K562 (cell line): Measurements from ENCODE around the gene POLR1B. TPM values are rescaled to one million over a fixed set of nuclear protein-coding genes. Genes with fewer than 3 reads are reported as not detected.

Experiments used
- ATAC-seq: fragments of 200-7000 bp; cut with Tn5 transposase; 3 replicates; pipeline ENCODE4 v1.9.1; 2020; ENCODE audit warnings: moderate library complexity
- BruUV-seq: library from RNA; stranded (reverse); fragments of 400-500 nt; replicated peaks from 2 replicates; lab custom pipeline; 2021; lab: Mats Ljungman, UMichigan
- CTCF ChIA-PET: fragments of 300-600 bp; formaldehyde crosslinking; extraction: SDS; loops from one replicate; lab custom pipeline; 2021; ENCODE audit warnings: low intra/inter-chr PET ratio; lab: Yijun Ruan, JAX
- POLR2A ChIA-PET: fragments of 300-600, 350-650 bp; sonication (Branson Sonifier 250); formaldehyde crosslinking; extraction: SDS; loops from one replicate; lab custom pipeline; 2021; ENCODE audit warnings: antibody characterized with exemption, inconsistent platforms; lab: Yijun Ruan, JAX
- DNase-seq, 4 experiments: peaks; one replicate each; pipeline versions ENCODE4 v3.0.0 to v3.0.0-alpha.2; 2011 to 2018; ENCODE audit warnings: low spot score in 3 of 4, mixed read lengths in 3 of 4; ENCODE audit errors: extremely low read depth in 1 of 4
- FAIRE-seq: peaks from 2 replicates; lab custom pipeline; 2011; peaks lifted over from hg19 to GRCh38; lab: Jason Lieb, UNC
- H2AFZ ChIP-seq: 2 replicates; pipeline ENCODE4 v1.6.0; 2011; ENCODE audit warnings: low read depth, low read length, control low read depth, inconsistent platforms
- H3K27ac ChIP-seq: fragments of 200-600 bp; 3 replicates; pipeline ENCODE4 v1.8.0; 2011; ENCODE audit warnings: low read depth, mild to moderate bottlenecking, control low read depth, inconsistent platforms, low read length, moderate library complexity, mixed read lengths; ENCODE audit errors: extremely low read depth
- H3K27me3 ChIP-seq, 2 experiments: fragments of 300-600 bp in 1 of 2; 2 replicates in 1 of 2; 3 replicates in 1 of 2; pipeline versions ENCODE4 v1.6.0 to v1.8.0; 2011; ENCODE audit warnings: inconsistent platforms in 2 of 2, low read length in 2 of 2, mild to moderate bottlenecking in 1 of 2, mixed read lengths in 1 of 2, moderate library complexity in 1 of 2; ENCODE audit not compliant: control insufficient read depth in 2 of 2, insufficient read depth in 2 of 2
- H3K36me3 ChIP-seq: fragments of 300-600 bp; 3 replicates; pipeline ENCODE4 v1.8.0; 2011; ENCODE audit warnings: mild to moderate bottlenecking, low read length, inconsistent platforms; ENCODE audit not compliant: control insufficient read depth, insufficient read depth
- H3K4me1 ChIP-seq, 2 experiments: fragments of 200-600 bp in 1 of 2; replicated peaks in 1 of 2; 2 replicates in 1 of 2; 3 replicates in 1 of 2; pipeline versions ENCODE4 v1.5.1 to v1.8.0; 2011; ENCODE audit warnings: inconsistent platforms in 2 of 2, low read length in 2 of 2, mild to moderate bottlenecking in 1 of 2, mixed read lengths in 1 of 2, moderate library complexity in 1 of 2; ENCODE audit not compliant: control insufficient read depth in 2 of 2, insufficient read depth in 2 of 2
- H3K4me2 ChIP-seq: 2 replicates; pipeline ENCODE4 v1.6.1; 2011; ENCODE audit warnings: low read length, control low read depth, inconsistent platforms, mixed read lengths; ENCODE audit not compliant: insufficient read depth
- H3K4me3 ChIP-seq: fragments of 200-600 bp; sonication (generic), shearing (Covaris generic); 2 replicates; pipeline ENCODE4 v1.5.1; 2016; ENCODE audit warnings: control low read depth, inconsistent platforms
- H3K79me2 ChIP-seq: fragments of 200-600 bp; 3 replicates; pipeline ENCODE4 v1.8.0; 2011; ENCODE audit warnings: low read length, inconsistent platforms; ENCODE audit not compliant: control insufficient read depth, insufficient read depth
- H3K9ac ChIP-seq, 2 experiments: 2 replicates each; pipeline versions ENCODE4 v1.6.0 to v1.6.1; 2011; ENCODE audit warnings: low read depth in 2 of 2, low read length in 2 of 2, control low read depth in 1 of 2, inconsistent platforms in 1 of 2, mild to moderate bottlenecking in 1 of 2, mixed read lengths in 1 of 2; ENCODE audit not compliant: insufficient read depth in 1 of 2
- H3K9me1 ChIP-seq: one replicate; pipeline ENCODE4 v1.6.0; 2011; ENCODE audit warnings: inconsistent platforms, mild to moderate bottlenecking, low read length, moderate library complexity; ENCODE audit not compliant: control insufficient read depth, insufficient read depth
- H3K9me3 ChIP-seq: replicated peaks from 2 replicates; pipeline ENCODE4 v1.5.1; 2011; ENCODE audit warnings: low read depth, low read length, inconsistent platforms; ENCODE audit not compliant: control insufficient read depth, insufficient read depth
- H4K20me1 ChIP-seq: replicated peaks from 2 replicates; pipeline ENCODE4 v1.6.1; 2011; ENCODE audit warnings: low read length, inconsistent platforms, mixed read lengths; ENCODE audit not compliant: control insufficient read depth, insufficient read depth
- CEBPG ChIP-seq, 3 experiments: fragments of 200-800 bp in 1 of 3; sonication (Bioruptor generic) in 1 of 3; sonication (generic) in 1 of 3; formaldehyde crosslinking in 1 of 3; IDR thresholded peaks in 2 of 3; conservative IDR thresholded peaks in 1 of 3; 2 replicates each; pipeline versions ENCODE4 v1.6.1 to v1.8.0; 2016 to 2022; ENCODE audit warnings: missing compliant biosample characterization in 2 of 3, missing genetic modification characterization in 2 of 3, mild to moderate bottlenecking in 1 of 3, missing genetic modification reagents in 1 of 3
- ETS1 ChIP-seq: conservative IDR thresholded peaks from 2 replicates; pipeline ENCODE4 v1.6.1; 2011; ENCODE audit warnings: low read depth, mild to moderate bottlenecking, low read length; ENCODE audit not compliant: control insufficient read depth
- FOS ChIP-seq: IDR thresholded peaks from 3 replicates; pipeline ENCODE4 v1.6.1; 2011; ENCODE audit not compliant: insufficient read length; ENCODE audit errors: extremely low read depth
- FOXJ2 ChIP-seq: fragments of 200-800 bp; sonication (Bioruptor generic); IDR thresholded peaks from 2 replicates; pipeline ENCODE4 v1.6.1; 2016; ENCODE audit warnings: missing genetic modification characterization, missing compliant biosample characterization
- JUND ChIP-seq, 2 experiments: IDR thresholded peaks; 2 replicates in 1 of 2; 3 replicates in 1 of 2; pipeline ENCODE4 v1.6.1; 2011; ENCODE audit warnings: borderline replicate concordance in 2 of 2, low read depth in 2 of 2, low read length in 2 of 2, improper control_type of control experiment in 1 of 2, missing biosample characterization in 1 of 2, missing genetic modification characterization in 1 of 2, missing genetic modification reagents in 1 of 2
- MAFG ChIP-seq: fragments of 450-650 bp; conservative IDR thresholded peaks from 2 replicates; pipeline ENCODE4 v1.6.1; 2016; ENCODE audit warnings: missing genetic modification characterization, missing compliant biosample characterization
- MAFK ChIP-seq: IDR thresholded peaks from 2 replicates; pipeline ENCODE4 v1.6.1; 2011; ENCODE audit warnings: low read length, improper control_type of control experiment
- MEIS2 ChIP-seq: fragments of 450-650 bp; IDR thresholded peaks from 2 replicates; pipeline ENCODE4 v1.6.1; 2014; ENCODE audit warnings: mild to moderate bottlenecking; ENCODE audit not compliant: partially characterized antibody
- POLR2B ChIP-seq: fragments of 450-650 bp; IDR thresholded peaks from 2 replicates; pipeline ENCODE4 v1.6.1; 2018; ENCODE audit warnings: low read depth; ENCODE audit not compliant: partially characterized antibody
- RBM34 ChIP-seq: fragments of 200-400 bp; formaldehyde crosslinking; IDR thresholded peaks from 2 replicates; pipeline ENCODE4 v1.6.1; 2018; ENCODE audit warnings: low read length, borderline replicate concordance; ENCODE audit not compliant: insufficient read depth
- RHOXF2B ChIP-seq: fragments of 250-450 bp; sonication (Bioruptor Pico); conservative IDR thresholded peaks from 2 replicates; pipeline ENCODE4 v1.5.1; 2021
- TARDBP ChIP-seq: fragments of 450-650 bp; IDR thresholded peaks from 2 replicates; pipeline ENCODE4 v1.6.1; 2016
- THRB ChIP-seq: fragments of 450-650 bp; formaldehyde crosslinking; conservative IDR thresholded peaks from 2 replicates; pipeline ENCODE4 v1.4.0; 2022; ENCODE audit warnings: mild to moderate bottlenecking, missing genetic modification characterization
- ZC3H11A ChIP-seq: IDR thresholded peaks from 2 replicates; pipeline ENCODE4 v1.6.1; 2012; ENCODE audit warnings: low read depth, low read length, improper control_type of control experiment
- ZNF384 ChIP-seq: IDR thresholded peaks from 2 replicates; pipeline ENCODE4 v1.6.1; 2012; ENCODE audit warnings: low read depth, low read length, improper control_type of control experiment
- ZNF592 ChIP-seq: fragments of 450-650 bp; IDR thresholded peaks from 2 replicates; pipeline ENCODE4 v1.6.1; 2017; ENCODE audit warnings: antibody characterized with exemption, mild to moderate bottlenecking
- WGBS: fragments of 100-300 bp; shearing (Covaris generic); methylation state at CpG from one replicate; pipeline ENCODE4 v1.1.6; 2016; ENCODE audit warnings: low coverage, mixed read lengths; ENCODE audit not compliant: insufficient coverage; ENCODE audit errors: missing lambda C conversion rate; 5-methylcytosine and 5-hydroxymethylcytosine counted together
- in situ Hi-C: fragments of 300-500 bp; cut with MboI; formaldehyde crosslinking; loops from 4 replicates; pipeline ENCODE4 v1.15.0; 2018; ENCODE audit warnings: inconsistent platforms, mixed read lengths
- intact Hi-C: fragments of 100-400 bp; cut with micrococcal nuclease; formaldehyde crosslinking; loops from 2 replicates; pipeline ENCODE4 v1.14.2; 2022
- polyA plus RNA-seq, 8 experiments: library from polyadenylated mRNA; depleted of rRNA in 4 of 8; stranded (reverse) in 5 of 8; unstranded in 3 of 8; fragments of >200 nt; fragmentation: Nextera tagmentation in 2 of 8; fragmentation: Illumina TruSeq in 1 of 8; extraction: Ambion mirVana in 2 of 8; extraction: Trizol in 1 of 8; gene quantifications; 2 replicates each; pipeline versions ENCODE4 v1.2.1 to v1.2.3, GENCODE V29; 2011 to 2014; ENCODE audit warnings: inconsistent platforms in 1 of 8, missing spikeins in 1 of 8
- total RNA-seq, 7 experiments: library from RNA; depleted of rRNA in 6 of 7; stranded (reverse); fragments of >200 nt in 6 of 7; fragmentation: Illumina TruSeq in 2 of 7; extraction: Trizol in 2 of 7; gene quantifications; 2 replicates each; pipeline versions ENCODE4 v1.2.1 to v1.2.3, GENCODE V29; 2011 to 2021; ENCODE audit warnings: low replicate concordance in 1 of 7

POLR1B gene
- total and polyA plus RNA-seq, 9 of the 15 experiments (the other 6 are each of a cell fraction or from before 2014, with no cell fraction given): 19.8 to 55.1 (median 40.2) TPM

GRCh38 chr2:112519506-112519905 lies 22.8 kb upstream of the POLR1B start:
- H3K9me3 ChIP-seq: no peaks in the 10 kb centered on the region; the same call in 1 of the 2 replicates
- no peak overlapping the region for H3K4me2 ChIP-seq
- peaks cover 57% of the 10 kb centered on the region for H3K36me3 ChIP-seq
- 77% methylated on average over 8 of the region's 9 CpGs for WGBS
- no peaks in the 10 kb centered on the region for H3K27me3 ChIP-seq
- no peaks in the 10 kb centered on the region for H4K20me1 ChIP-seq
- H3K4me1 ChIP-seq: peaks cover 6 to 21% of the 10 kb centered on the region in 2 experiments; a peak in 4 of 5 replicates
- no peaks in the 10 kb centered on the region for H3K9me1 ChIP-seq
- H3K4me3 ChIP-seq: no peak overlapping the region
- intact Hi-C loops (no loop called here), in situ Hi-C loops (no loop called here)
- no peaks in the 10 kb centered on the region for H3K79me2 ChIP-seq
- H2AFZ ChIP-seq: no peak overlapping the region
- ATAC-seq (peak; percentile 60), DNase-seq (peak in 2 of 4 experiments; percentile 22 to 63), FAIRE-seq (peak; percentile 80)
- no TSS peak for BruUV-seq
- ChIA-PET CTCF (no interaction called here), POLR2A (interaction anchor here (1.9 to 2.0 kb wide), 2 partner anchors 9 to 10 kb away, joined by 5 to 6 read pairs; no protein-coding TSS in a partner anchor)
- peak overlapping the region; percentile 52 for H3K27ac ChIP-seq
- 0 out of 4 replicates have a peak overlapping the region, but pooled peaks of 1 of the 2 experiments have one; percentile 27 for H3K9ac ChIP-seq
- TF ChIP-seq RBM34: no peak
- no peak for TF ChIP-seq POLR2B
- no peak for TF ChIP-seq CEBPG (CRISPR knock-in tag; IDR thresholded peaks at IDR 0.05)
- TF ChIP-seq CEBPG (tag; conservative IDR thresholded peaks at IDR 0.05 in 1 of 2, IDR thresholded peaks at IDR 0.05 in 1 of 2): no peak
- no peak for TF ChIP-seq FOXJ2
- TF ChIP-seq RHOXF2B: no peak
- peak; percentile 74; the same call in 1 of the 2 replicates for TF ChIP-seq MAFK
- TF ChIP-seq THRB (CRISPR knock-in tag): no peak
- no peak for TF ChIP-seq FOS
- TF ChIP-seq MAFG (tag): peak; percentile 86
- no peak for TF ChIP-seq MEIS2
- TF ChIP-seq JUND (IDR thresholded peaks at IDR 0.05; ENCODE audit: borderline replicate concordance, low read depth, low read length): no peak
- no peak for TF ChIP-seq JUND (tag; IDR thresholded peaks at IDR 0.05; ENCODE audit: borderline replicate concordance, low read depth, low read length)
- TF ChIP-seq ZC3H11A: no peak
- no peak for TF ChIP-seq TARDBP
- TF ChIP-seq ZNF384: peak; percentile 20; the same call in 1 of the 2 replicates
- TF ChIP-seq ZNF592: peak; percentile 15
- no peak for TF ChIP-seq ETS1
